Thymus (tissue), 11 donors: ENCODE measurements around the gene BBX. TPM values are rescaled to one million over a fixed set of nuclear protein-coding genes. Genes with fewer than 3 reads are reported as not detected.

Experiments
- DNase-seq, 9 donors: peaks; one replicate each; pipeline ENCODE4 v3.0.0-alpha.2; 2013; ENCODE audit warnings: low spot score in 9 of 9, low read depth in 6 of 9, missing footprints in 1 of 9
- H3K27ac ChIP-seq, 2 donors: one replicate each; pipeline ENCODE4 v1.5.1; 2013; ENCODE audit warnings: control low read depth in 1 of 2, low read depth in 1 of 2, low read length in 1 of 2, mild to moderate bottlenecking in 1 of 2, moderate library complexity in 1 of 2
- H3K27me3 ChIP-seq, 2 donors: one replicate each; pipeline ENCODE4 v1.5.1; 2013; ENCODE audit warnings: low read length in 1 of 2; ENCODE audit not compliant: control insufficient read depth in 2 of 2, insufficient read depth in 1 of 2
- H3K36me3 ChIP-seq, 2 donors: one replicate each; pipeline ENCODE4 v1.5.1; 2013; ENCODE audit warnings: low read length in 1 of 2, mild to moderate bottlenecking in 1 of 2, moderate library complexity in 1 of 2; ENCODE audit not compliant: control insufficient read depth in 2 of 2, insufficient read depth in 2 of 2
- H3K4me1 ChIP-seq, 2 donors: one replicate each; pipeline ENCODE4 v1.5.1; 2013; ENCODE audit warnings: low read length in 2 of 2; ENCODE audit not compliant: control insufficient read depth in 2 of 2, insufficient read depth in 2 of 2
- H3K4me3 ChIP-seq, 2 donors: one replicate each; pipeline ENCODE4 v1.5.1; 2013; ENCODE audit warnings: low read length in 2 of 2, control low read depth in 1 of 2, mild to moderate bottlenecking in 1 of 2
- H3K9me3 ChIP-seq, 2 donors: one replicate each; pipeline ENCODE4 v1.5.1; 2013; ENCODE audit warnings: low read length in 1 of 2, mild to moderate bottlenecking in 1 of 2; ENCODE audit not compliant: control insufficient read depth in 2 of 2, insufficient read depth in 1 of 2
- WGBS: extraction: QIAGEN DNeasy Blood & Tissue Kit; methylation state at CpG from one replicate; pipeline ENCODE4 v1.1.7; 2013; 5-methylcytosine and 5-hydroxymethylcytosine counted together
- polyA plus RNA-seq: library from polyadenylated mRNA; stranded (reverse); fragments of 200-250 nt; gene quantifications from one replicate; pipeline ENCODE4 v1.2.3, GENCODE V29; 2013
- total RNA-seq: library from RNA; stranded (reverse); fragments of 120-200 nt; gene quantifications from one replicate; pipeline ENCODE4 v1.2.4, GENCODE V29; 2013
- donor health status: healthy.

The BBX gene
- total and polyA plus RNA-seq, 2 donors = 8.9 to 31.3 TPM

DNA sequence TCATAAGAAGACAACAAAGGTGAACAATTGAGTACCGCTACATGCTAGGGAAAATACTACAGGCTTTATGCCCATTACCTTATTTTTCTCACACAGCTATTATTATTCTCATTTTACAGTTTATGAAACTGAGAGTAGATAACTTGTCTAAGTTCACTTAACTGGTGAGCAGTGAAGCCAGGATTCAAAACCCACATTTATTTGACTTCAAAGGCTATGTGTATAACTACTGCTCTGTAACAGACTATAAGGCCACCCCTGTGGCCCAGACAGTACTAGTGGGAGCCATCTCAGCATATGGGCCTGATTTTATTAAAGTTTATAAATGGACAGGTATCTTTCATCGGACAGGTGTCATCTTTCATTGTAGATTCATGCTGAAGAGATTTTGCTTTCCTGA is 14.4 kb upstream of the BBX start:
- no peak for DNase-seq
- H3K4me1 ChIP-seq = no peaks in the 10 kb centered on the region
- H3K9me3 ChIP-seq = no peaks in the 10 kb centered on the region
- no peak overlapping the region for H3K4me3 ChIP-seq
- no peaks in the 10 kb centered on the region for H3K36me3 ChIP-seq
- over 99% methylated on average over 2 of the region's 2 CpGs for WGBS
- H3K27ac ChIP-seq = no peak overlapping the region
- H3K27me3 ChIP-seq = no peaks in the 10 kb centered on the region

DNA sequence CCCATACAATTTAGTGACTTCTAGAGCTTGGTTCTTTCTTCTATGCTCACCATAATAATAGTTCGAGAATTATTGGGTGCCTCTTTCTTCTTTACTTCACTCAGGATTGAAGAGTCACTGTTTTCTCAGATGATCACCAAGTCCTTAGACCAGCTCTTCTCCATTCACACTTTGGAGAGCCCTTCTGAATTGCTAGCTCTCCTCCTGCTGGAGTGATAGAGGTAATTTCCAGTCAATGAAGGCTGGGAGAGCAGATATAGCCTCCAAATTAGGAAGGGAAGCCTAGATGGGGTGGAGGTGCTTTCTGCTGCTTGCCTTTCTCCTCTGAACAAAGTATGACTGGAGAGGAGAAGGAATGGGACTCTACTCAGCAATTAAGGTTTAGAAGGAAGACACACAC is 10.7 kb upstream of the BBX start:
- Histone ChIP-seq H3K27me3 (no peaks in the 10 kb centered on the region), H3K9me3 (no peaks in the 10 kb centered on the region), H3K4me3 (no peak overlapping the region), H3K27ac (no peak overlapping the region), H3K36me3 (no peaks in the 10 kb centered on the region), H3K4me1 (no peaks in the 10 kb centered on the region)
- 100% methylated on average over 1 of the region's 1 CpG for WGBS
- DNase-seq = no peak

DNA sequence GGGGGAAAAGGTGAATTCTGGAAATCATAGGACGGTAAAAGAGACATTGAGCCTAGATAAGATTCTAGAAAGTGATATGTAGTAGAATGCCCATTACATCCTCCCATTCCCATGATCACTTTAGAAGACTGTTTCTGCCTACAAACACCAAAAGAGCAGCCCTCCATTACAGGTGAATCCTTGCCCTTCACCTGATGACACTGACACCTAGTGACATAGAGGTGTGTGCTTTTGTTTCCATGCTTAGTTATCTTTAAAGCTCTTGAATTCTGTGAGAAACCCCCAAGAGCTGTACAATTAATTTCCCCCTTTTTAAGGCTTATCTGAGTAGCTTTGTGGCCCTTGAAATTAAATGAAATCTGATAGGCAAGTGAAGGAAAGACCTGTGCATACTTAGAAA is 8.3 kb upstream of the BBX start:
- no peaks in the 10 kb centered on the region for H3K4me1 ChIP-seq
- H3K9me3 ChIP-seq = no peaks in the 10 kb centered on the region
- H3K27me3 ChIP-seq = no peaks in the 10 kb centered on the region
- WGBS = 98% methylated on average over 1 of the region's 1 CpG
- H3K4me3 ChIP-seq = no peak overlapping the region
- H3K27ac ChIP-seq = no peak overlapping the region
- no peaks in the 10 kb centered on the region for H3K36me3 ChIP-seq
- DNase-seq = no peak

DNA sequence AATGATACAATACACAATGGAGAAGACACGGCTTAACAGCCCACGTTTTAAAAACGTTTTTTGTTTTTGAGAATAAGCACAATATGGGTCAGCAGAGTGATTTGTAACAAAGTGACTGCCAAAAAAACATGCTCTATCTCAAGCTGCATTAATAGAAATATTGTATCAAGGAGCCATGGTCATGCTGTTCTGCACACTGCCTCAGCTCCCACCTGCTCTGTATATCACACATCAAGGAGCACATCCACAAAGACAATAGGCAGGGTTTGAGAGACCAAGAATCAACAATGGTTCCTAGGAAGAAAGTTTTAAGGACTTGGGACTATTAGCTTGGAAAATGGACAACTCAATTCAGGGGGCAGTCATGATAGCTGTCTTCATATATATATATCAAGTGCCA is 6.3 kb upstream of the BBX start:
- whole genome bisulfite sequencing = 98% methylated on average over 3 of the region's 3 CpGs

DNA sequence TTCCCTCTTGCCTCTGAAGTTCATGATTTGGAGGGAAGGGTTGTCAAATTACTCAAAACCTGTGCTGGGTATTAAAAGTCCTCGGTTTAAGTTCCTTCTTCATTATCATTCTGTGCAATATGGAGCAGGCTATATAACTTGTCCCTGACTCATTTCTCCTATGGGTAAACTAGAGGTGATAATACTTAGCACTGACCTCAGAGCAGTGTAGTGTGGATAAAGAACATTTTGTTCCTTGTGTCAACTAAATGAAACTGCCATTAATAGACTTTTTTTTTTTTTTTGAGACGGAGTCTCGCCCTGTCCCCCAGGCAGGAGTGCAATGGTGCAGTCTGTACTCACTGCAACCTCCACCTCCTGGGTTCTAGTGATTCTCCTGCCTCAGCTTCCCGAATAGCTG is 2.2 kb upstream of the BBX start:
- no peak overlapping the region for H3K4me3 ChIP-seq
- WGBS = 98% methylated on average over 4 of the region's 4 CpGs
- peaks cover 0 to 5% of the 10 kb centered on the region in 2 donors for H3K27me3 ChIP-seq
- H3K9me3 ChIP-seq = no peaks in the 10 kb centered on the region
- H3K27ac ChIP-seq = no peak overlapping the region
- peaks cover 0 to 6% of the 10 kb centered on the region in 2 donors for H3K4me1 ChIP-seq
- no peak for DNase-seq
- no peaks in the 10 kb centered on the region for H3K36me3 ChIP-seq

More for the DNA sequence above, 6.3 kb upstream of the BBX start:
- Histone ChIP-seq H3K27me3 (no peaks in the 10 kb centered on the region), H3K36me3 (no peaks in the 10 kb centered on the region), H3K9me3 (no peaks in the 10 kb centered on the region), H3K27ac (no peak overlapping the region), H3K4me1 (no peaks in the 10 kb centered on the region), H3K4me3 (no peak overlapping the region)
- no peak for DNase-seq

DNA sequence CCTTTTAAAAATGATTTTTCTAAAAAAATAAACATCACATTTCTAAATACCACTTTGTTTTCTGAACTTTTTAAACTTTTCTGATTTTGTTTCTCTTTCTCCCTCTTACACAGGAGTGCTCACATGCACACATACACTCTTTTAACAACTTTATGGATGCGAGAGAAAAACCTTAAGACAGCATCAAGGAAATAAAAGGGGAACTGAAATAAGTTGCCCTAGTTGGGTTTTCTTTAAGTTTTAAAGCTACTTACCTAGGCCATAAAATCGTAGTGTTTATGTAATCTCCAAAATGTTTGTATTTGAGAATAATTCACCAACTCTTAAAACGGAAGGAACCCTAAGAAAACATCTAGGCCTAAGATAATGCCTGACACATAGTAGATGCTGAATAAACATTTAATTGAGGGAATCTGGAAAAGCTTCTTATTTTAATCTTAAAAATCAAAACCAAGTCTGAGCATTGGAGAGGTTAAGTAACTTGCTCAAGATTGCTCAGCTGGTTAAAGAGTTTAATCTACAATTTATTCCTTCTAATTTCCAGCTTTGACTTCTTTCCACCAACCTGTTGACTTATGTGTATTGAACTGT is 1.2 kb upstream of the BBX start:
- Histone ChIP-seq H3K27me3 (peaks cover 0 to 13% of the 10 kb centered on the region in 2 donors), H3K36me3 (no peaks in the 10 kb centered on the region), H3K4me3 (no peak overlapping the region), H3K4me1 (peaks cover 7 to 15% of the 10 kb centered on the region in 2 donors), H3K27ac (no peak overlapping the region), H3K9me3 (no peaks in the 10 kb centered on the region)
- no peak for DNase-seq
- 95% methylated on average over 3 of the region's 3 CpGs for WGBS

DNA sequence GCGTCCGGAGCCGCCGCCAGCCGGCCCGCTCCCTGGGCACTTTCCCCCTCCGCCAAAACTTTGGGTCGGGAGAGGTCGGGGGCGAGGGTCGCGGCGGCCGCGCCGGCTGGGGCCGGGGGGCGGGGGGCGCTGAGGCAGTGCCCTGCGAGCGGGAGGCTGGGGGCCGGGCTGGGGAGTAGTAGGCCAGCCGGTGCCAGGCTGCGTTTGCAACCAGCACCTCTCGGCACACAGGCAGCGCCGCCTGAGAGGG is 452 bp downstream of the BBX start:
- peak in 4 of 9 donors; percentile 26 to 49 (median 46) for DNase-seq
- WGBS = under 1% methylated on average over 27 of the region's 27 CpGs

DNA sequence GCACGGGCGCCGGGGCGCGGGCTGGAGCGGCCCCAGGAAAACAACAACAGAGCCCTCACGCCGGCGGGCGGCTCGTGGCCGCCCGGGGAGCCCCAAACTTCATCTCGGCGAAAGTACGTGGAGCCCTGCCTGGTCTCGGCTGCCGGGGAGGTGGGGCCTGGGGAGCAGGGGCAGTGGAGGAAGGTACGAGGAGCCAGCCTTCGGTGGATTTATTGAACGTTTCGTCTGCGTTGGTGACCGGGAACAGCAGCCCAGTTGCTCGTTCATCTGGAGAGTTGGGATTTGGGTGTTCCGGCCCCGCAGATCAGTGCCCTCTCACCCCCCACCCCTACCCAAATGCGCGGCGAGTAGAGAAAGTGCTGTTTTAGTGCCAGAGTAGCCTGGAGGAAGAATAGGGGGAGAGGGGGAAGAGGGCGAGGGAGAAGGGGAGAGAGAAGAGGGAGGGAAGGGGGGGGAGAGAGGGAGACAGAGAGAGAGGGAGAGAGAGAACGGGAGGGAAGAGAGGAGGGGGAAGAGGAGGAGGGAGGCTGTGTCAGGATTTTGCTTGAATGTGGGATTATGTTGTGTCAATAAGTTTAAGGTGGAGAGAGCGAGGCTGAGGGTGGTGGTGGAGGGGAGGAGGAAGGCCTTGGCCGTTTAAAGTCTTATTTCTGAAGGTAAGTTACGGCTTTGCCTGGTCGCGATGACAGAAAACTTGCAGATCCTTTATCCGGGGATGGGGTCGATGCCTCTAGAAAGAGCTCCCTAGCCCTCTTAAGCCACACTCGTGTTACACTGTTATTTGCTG is 970 bp downstream of the BBX start:
- Histone ChIP-seq H3K27ac (peak overlapping the region; percentile 94 to 98), H3K36me3 (no peaks in the 10 kb centered on the region), H3K4me3 (peak overlapping the region; percentile 69 to 98), H3K9me3 (no peaks in the 10 kb centered on the region), H3K27me3 (peaks cover 0 to 13% of the 10 kb centered on the region in 2 donors), H3K4me1 (peaks cover 7 to 15% of the 10 kb centered on the region in 2 donors)
- peak in 8 of 9 donors; percentile 28 to 80 (median 50) for DNase-seq
- WGBS = under 1% methylated on average over 40 of the region's 40 CpGs

More for the DNA sequence above, 452 bp downstream of the BBX start:
- peak overlapping the region; percentile 69 to 98 for H3K4me3 ChIP-seq
- H3K27ac ChIP-seq = peak overlapping the region; percentile 94 to 98
- peaks cover 7 to 15% of the 10 kb centered on the region in 2 donors for H3K4me1 ChIP-seq
- no peaks in the 10 kb centered on the region for H3K9me3 ChIP-seq
- no peaks in the 10 kb centered on the region for H3K36me3 ChIP-seq
- peaks cover 0 to 13% of the 10 kb centered on the region in 2 donors for H3K27me3 ChIP-seq

DNA sequence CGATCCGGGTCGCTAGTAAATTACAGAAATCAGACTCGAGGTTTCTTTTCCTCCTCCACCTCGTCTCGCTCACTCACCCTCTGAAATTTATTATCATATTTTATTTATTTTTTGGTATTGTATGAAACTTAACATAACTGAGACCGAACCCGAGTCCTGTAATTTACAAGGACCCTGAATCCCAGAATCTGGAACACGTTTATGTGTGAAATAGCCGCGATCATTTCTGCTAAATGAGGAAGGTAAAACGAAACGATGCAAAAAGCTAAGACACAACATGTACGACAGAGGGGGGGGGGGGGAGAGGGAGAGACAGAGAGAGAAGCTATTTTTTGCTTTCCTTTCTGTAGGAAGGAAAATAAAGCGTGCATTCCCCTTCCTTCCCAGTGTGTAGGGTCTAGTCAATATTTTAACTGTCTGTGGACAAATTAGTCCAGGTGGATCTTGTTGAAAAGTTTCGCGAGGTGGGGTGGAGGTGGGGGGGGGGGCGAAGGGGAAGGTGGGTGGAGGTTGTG is 1.6 kb downstream of the BBX start:
- DNase-seq = peak in 8 of 9 donors; percentile 27 to 76 (median 41)
- Histone ChIP-seq H3K27ac (peak overlapping the region; percentile 94 to 98), H3K9me3 (no peaks in the 10 kb centered on the region), H3K4me3 (peak overlapping the region; percentile 69 to 98), H3K27me3 (peaks cover 0 to 13% of the 10 kb centered on the region in 2 donors), H3K36me3 (no peaks in the 10 kb centered on the region), H3K4me1 (peaks cover 7 to 15% of the 10 kb centered on the region in 2 donors)
- under 1% methylated on average over 18 of the region's 18 CpGs for WGBS
